ENCODE measurements around the gene GRAMD2A.

GRAMD2A gene

DNA sequence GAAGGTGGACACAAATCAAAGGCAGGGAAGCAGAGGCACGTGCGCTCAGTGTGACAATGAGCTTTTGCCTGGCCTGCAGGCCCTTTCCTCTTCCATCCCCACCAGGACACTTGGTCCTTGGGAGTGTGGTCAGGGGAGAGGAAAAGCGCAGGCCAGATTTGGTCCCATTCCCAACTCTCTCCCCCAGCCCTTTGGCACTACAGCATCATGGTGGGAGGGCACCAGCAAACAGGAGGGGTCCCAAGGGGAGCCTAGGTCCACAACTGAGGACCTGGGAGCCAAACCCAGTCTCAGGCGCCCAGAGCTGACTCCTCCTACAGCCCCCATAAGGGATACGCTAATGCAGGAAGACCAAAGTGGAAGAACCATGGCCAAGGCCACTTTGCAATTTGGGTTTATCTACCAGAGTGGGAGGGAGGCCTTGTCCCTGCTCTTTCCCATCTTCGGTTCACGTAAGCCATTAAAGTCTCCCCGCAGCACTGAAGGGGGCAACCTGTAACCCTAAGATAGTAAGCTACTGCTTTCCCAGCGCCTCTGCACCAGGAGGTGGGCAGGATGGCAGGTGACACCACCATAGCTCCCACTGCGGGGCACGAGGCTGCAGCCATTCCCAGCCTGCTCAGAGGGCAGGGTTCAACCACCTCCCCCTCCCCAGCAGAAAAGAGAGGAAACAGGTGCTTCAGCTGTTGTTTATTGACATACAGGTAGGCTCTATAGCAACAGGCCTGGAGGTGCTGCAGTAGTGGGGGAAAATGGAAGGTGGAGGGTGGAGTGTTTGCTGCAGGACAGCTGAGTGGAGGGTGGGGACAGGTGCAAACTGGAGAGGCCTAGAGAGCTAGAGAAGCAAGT lies 993 bp upstream of the GRAMD2A start:
- DNase-seq (ENCODE audit: low spot score) = no peak
- TF ChIP-seq, protein P1, sequence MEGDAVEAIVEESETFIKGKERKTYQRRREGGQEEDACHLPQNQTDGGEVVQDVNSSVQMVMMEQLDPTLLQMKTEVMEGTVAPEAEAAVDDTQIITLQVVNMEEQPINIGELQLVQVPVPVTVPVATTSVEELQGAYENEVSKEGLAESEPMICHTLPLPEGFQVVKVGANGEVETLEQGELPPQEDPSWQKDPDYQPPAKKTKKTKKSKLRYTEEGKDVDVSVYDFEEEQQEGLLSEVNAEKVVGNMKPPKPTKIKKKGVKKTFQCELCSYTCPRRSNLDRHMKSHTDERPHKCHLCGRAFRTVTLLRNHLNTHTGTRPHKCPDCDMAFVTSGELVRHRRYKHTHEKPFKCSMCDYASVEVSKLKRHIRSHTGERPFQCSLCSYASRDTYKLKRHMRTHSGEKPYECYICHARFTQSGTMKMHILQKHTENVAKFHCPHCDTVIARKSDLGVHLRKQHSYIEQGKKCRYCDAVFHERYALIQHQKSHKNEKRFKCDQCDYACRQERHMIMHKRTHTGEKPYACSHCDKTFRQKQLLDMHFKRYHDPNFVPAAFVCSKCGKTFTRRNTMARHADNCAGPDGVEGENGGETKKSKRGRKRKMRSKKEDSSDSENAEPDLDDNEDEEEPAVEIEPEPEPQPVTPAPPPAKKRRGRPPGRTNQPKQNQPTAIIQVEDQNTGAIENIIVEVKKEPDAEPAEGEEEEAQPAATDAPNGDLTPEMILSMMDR (IDR thresholded peaks at IDR 0.05; ENCODE audit: poor library complexity, severe bottlenecking) = no peak

DNA sequence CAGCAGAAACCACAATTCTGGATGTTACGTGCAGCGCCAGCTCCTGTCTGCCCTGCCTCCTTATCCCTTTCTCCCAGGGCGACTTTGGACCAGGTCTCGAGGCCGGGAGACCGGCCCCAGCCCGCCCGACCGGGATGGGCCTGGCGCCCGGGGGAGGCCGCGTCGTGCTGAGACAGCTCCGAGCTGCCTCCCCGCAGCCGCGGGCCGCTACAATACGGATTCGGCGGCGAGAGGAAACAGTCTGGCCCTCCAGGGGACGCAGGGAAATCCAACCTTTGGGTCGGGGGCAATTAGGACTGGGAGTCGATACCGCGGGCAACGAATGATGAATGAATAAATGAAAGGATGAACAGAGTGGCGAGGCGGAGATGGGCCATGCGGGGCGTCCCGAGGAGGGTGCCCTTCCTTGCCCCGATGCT lies 537 bp downstream of the GRAMD2A start:
- no peaks in the 10 kb centered on the region for H3K9me3 ChIP-seq (ENCODE audit: severe bottlenecking)
- peak; percentile 7 for ATAC-seq (ENCODE audit: low read depth)
- TF ChIP-seq, protein P1 (IDR thresholded peaks at IDR 0.05; ENCODE audit: poor library complexity, severe bottlenecking) = no peak
- H3K27me3 ChIP-seq (ENCODE audit: insufficient read depth, poor library complexity, severe bottlenecking) = no peaks in the 10 kb centered on the region
- peaks cover 40% of the 10 kb centered on the region for H3K36me3 ChIP-seq (ENCODE audit: low read depth)
- H3K4me1 ChIP-seq (ENCODE audit: insufficient read depth, poor library complexity, severe bottlenecking) = peaks cover 9% of the 10 kb centered on the region
- H3K4me3 ChIP-seq (ENCODE audit: severe bottlenecking) = peak overlapping the region; percentile 47
- peak overlapping the region; percentile 91 for H3K27ac ChIP-seq (ENCODE audit: poor library complexity, severe bottlenecking)
- DNase-seq (ENCODE audit: low spot score) = no peak

More for the DNA sequence above, 993 bp upstream of the GRAMD2A start:
- Histone ChIP-seq H3K36me3 (ENCODE audit: low read depth) (peaks cover 52% of the 10 kb centered on the region), H3K27ac (ENCODE audit: poor library complexity, severe bottlenecking) (peak overlapping the region; percentile 91), H3K4me1 (ENCODE audit: insufficient read depth, poor library complexity, severe bottlenecking) (peaks cover 7% of the 10 kb centered on the region), H3K27me3 (ENCODE audit: insufficient read depth, poor library complexity, severe bottlenecking) (no peaks in the 10 kb centered on the region), H3K4me3 (ENCODE audit: severe bottlenecking) (peak overlapping the region; percentile 47), H3K9me3 (ENCODE audit: severe bottlenecking) (no peaks in the 10 kb centered on the region)
- ATAC-seq (ENCODE audit: low read depth) = peak; percentile 1; the same call in 2 of the 3 replicates

DNA sequence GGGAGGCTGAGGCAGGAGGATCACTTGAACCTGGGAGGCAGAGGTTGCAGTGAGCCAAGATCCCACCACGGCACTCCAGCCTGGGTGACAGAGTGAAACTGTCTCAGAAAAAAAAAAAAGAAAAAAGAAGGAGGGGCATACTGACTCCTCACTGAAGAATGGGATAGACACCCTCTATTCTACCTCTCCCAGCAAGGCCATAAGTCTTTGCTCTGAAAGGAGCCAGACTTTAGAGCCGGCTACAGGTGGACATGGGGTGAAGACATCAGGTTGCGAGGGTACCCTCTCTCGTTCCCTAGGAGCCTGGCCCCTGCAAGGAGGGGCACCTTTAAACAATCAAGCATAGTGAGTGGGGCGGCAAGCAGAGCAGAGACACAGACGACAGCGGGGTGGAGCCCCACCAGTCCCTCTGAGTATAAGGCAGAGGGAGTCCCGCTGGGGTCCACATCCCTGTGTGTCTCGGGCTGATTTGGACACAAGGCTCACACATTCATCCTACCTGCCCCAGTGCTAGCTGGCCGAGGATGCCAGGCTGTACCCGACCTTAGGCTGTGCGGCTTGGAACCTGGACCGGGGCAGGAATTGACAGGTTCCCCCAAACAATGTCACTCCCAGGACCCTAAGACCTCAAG lies 1.1 kb downstream of the GRAMD2A start:
- H3K4me1 ChIP-seq (ENCODE audit: insufficient read depth, poor library complexity, severe bottlenecking) = peaks cover 14% of the 10 kb centered on the region
- peaks cover 39% of the 10 kb centered on the region for H3K36me3 ChIP-seq (ENCODE audit: low read depth)
- H3K4me3 ChIP-seq (ENCODE audit: severe bottlenecking) = peak overlapping the region; percentile 47
- ATAC-seq (ENCODE audit: low read depth) (0 out of 3 replicates have a peak, but pooled peaks have one; percentile 0), DNase-seq (ENCODE audit: low spot score) (no peak)
- TF ChIP-seq, protein P1 (IDR thresholded peaks at IDR 0.05; ENCODE audit: poor library complexity, severe bottlenecking) = no peak
- H3K27me3 ChIP-seq (ENCODE audit: insufficient read depth, poor library complexity, severe bottlenecking) = no peaks in the 10 kb centered on the region
- no peaks in the 10 kb centered on the region for H3K9me3 ChIP-seq (ENCODE audit: severe bottlenecking)
- H3K27ac ChIP-seq (ENCODE audit: poor library complexity, severe bottlenecking) = peak overlapping the region; percentile 91

DNA sequence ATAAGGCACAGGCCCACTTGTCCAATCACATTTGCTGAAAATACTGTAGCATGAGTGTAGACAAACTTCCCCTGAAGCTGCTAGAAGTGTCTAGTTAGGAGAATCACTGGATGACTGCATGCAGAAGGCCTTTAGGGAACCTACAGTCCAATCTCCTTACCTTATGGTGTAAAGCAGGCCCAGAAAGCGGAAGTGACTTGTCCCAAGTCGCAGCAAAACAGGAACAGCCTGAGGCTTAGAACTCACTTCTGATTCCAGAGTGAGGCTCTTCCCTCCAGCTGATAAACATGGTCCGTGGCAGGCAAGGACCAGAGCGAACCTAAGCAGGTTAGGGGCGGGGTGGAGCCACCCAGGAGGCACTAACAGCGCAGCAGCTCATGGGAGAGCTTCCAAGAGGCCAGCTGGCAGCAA lies 2.5 kb downstream of the GRAMD2A start:
- Histone ChIP-seq H3K27ac (ENCODE audit: poor library complexity, severe bottlenecking) (peak overlapping the region; percentile 91), H3K4me3 (ENCODE audit: severe bottlenecking) (no peak overlapping the region), H3K36me3 (ENCODE audit: low read depth) (peaks cover 25% of the 10 kb centered on the region), H3K4me1 (ENCODE audit: insufficient read depth, poor library complexity, severe bottlenecking) (peaks cover 15% of the 10 kb centered on the region), H3K9me3 (ENCODE audit: severe bottlenecking) (no peaks in the 10 kb centered on the region), H3K27me3 (ENCODE audit: insufficient read depth, poor library complexity, severe bottlenecking) (no peaks in the 10 kb centered on the region)
- TF ChIP-seq, protein P1 (IDR thresholded peaks at IDR 0.05; ENCODE audit: poor library complexity, severe bottlenecking) = no peak
- DNase-seq (ENCODE audit: low spot score) = no peak
- ATAC-seq (ENCODE audit: low read depth) = no peak
